GM19467 (cell line): ENCODE results near the gene SCAF8.

Source experiments
- ATAC-seq: cut with Tn5 transposase; IDR thresholded peaks from one replicate; pipeline ENCODE4 v1.9.1; 2021; ENCODE audit warnings: mild to moderate bottlenecking, moderate library complexity; ENCODE audit not compliant: unreplicated experiment

Gene SCAF8

DNA sequence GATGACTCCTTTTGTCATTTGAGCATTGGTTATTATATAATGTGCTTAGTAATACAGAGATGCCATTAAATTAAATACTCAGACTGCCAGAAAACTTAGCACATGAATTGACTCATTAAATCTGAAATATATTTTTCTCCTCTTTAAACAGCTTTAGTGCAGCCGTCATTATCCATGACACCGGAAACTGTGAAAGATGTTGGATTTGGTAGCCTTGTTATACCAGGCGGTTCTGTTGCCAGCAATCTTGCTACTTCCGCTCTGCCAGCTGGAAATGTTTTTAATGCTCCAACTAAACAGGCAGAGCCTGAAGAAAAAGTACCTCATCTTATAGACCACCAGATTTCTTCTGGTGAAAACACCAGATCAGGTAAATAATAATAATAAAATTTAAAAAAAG is 97.6 kb downstream of the SCAF8 start:
- no peak for ATAC-seq

DNA sequence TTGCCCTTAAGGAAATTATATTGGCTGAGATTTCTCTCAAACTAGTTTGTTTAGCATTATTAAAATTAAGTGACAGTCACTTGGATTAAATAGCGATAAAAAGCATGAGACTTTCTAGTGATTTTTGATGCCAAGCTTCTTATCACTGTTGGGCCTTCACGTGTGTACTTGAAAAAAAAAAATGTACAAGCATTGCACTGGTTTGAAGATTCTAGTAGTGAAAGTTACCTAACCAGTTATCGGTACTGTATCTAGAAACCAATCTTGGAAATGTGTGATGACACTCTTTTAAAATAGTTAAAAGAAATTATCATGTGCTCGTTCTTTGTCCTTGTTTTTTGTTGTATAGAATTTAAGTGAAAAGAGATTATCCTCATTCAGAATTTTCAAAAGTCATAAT is 102.1 kb downstream of the SCAF8 start:
- ATAC-seq: no peak

DNA sequence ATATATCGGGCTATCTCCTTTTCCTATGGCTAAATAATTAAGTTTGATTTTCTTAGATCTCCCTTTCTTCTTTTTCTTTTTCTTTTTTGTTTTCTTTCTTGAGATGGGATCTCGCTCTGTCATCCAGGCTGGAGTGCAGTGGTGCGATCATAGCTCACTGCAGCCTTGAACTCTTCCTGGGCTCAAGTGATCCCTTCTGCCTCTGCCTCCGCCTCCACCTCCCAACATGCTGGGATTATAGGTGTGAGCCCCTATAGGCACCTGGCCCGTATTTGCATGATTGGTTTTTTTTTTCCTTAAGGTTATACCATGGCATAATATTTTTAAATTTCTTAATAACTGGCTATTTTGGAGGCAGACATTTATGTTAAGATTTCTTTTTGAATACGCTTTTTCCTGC is 106.3 kb downstream of the SCAF8 start:
- no peak for ATAC-seq

DNA sequence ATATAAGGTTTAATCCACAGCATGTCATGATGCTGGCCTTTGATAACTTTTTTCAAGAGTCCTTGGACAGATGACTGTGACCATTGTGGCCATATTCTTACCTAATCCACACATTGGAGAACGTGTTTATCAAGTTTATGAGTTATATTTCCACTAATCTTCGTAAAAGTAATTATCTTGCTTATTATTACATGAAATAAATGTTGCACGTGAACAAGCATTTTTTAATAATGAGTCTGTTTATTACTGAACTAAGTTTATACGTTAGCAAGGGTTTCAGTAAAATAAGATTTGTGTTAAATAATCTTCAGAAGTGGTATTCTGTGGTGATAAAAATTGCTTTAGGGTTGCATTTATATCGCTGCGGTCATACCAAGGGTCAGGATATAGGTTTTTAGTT is 107.1 kb downstream of the SCAF8 start:
- no peak for ATAC-seq

DNA sequence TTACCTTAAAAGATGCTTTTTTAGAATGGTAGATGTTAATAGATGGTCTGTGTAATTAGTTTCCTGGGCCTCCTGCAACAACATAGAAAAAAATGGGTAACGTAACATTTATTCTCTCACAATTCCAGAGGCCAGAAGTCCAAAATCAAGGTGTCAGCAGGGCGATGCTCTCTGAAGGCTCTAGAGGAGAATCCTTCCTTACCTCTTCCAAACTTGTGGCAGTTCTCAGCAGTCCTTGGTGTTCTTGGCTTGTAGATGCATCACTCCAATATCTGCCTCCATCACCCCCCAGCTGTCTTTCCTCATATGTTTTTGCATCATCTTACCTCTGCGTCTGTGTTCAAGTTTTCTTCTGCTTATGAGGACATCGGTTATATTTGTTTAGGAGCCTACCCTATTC is 107.9 kb downstream of the SCAF8 start:
- ATAC-seq: no peak

DNA sequence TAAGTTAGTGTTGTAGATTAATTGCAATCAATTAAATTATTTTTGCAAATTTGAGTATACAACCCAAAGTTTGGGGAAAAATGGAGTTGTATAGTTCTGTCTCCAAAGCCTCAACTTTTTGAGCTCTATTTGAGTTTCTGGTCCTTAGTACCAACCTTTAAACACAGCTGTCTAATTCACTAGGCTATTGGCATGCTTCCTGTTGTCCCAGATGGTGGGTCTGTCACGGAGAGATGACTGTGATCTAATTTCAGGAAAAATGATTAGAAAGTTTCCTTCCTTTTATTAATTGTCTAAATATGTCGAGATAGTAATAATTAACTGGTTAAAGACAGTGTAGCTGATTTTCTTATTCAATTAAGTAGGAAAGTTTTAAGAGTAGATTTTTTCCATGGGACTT is 109.6 kb downstream of the SCAF8 start:
- no peak for ATAC-seq

DNA sequence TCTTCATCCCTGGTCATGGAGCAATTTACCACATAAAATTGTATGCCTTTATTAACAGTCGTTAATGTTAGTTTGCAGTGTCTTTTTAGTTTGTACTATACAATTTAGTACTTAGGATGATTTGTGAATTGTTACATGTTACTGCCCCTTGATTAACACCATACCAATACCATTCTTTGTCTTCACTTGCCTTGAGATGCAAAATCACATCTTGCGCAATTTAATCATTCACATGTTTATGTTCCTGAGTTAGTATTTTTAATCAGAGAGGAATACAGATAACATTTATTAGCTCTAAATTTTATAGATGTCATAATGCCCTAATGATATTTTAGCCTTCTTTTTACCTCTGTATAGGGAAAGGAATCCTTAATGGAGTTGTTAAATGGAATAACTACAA is 114.1 kb downstream of the SCAF8 start:
- no peak for ATAC-seq

DNA sequence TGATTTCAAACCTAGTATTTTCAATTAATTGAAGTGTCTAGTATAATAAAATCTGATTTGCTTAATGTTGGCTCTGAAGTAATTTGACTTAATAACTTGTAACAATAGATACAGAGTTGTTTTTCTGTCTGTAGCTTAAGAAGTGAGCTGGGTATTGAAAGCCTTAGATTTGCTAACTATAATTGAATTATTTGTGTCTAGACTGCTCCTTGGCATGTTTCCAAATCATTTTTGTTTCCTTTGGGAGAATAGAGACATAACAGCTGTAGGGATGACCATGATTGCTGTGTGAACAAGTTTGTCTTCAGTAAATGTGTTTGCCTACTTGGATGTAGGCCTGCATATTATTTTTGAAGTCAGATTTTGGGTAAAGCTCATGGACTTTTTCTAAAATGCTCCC is 115.4 kb downstream of the SCAF8 start:
- no peak for ATAC-seq

DNA sequence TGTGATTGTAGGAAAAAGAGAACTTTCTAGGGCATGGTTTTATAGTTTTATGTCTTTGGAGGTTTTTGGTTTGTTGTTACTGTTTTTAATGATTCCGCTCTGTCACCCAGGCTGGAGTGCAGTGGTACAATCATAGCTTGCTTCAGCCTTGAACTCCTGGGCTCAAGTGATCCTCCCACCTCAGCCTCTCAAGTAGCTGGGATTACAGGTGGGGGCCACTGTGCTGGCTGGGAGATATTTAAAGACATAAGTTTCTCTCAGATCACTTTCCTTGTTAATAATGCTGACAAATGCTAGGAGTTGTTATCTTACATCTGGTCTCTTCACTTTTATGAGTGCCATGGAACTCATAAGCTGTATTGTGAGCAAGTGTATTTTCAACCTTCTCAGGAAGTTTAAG is 116.3 kb downstream of the SCAF8 start:
- no peak for ATAC-seq

DNA sequence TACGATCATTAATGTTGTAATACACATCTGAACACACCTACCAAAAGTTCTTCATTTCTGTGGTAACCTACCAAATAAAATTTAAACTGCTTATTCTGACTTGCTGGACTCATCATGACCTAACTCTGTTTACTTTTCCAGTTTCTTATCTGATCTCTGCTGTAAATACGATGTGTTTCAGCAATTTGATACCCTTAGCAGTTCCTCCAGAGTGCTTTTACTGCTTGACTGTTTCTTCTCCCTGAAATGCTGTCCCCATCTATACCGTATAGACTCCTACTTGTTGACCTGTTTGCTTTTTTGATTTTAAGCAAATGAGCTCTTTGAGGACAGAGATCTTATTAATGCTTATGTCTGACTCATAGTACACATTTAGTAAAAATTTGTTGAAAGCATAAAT is 119.5 kb downstream of the SCAF8 start:
- no peak for ATAC-seq

DNA sequence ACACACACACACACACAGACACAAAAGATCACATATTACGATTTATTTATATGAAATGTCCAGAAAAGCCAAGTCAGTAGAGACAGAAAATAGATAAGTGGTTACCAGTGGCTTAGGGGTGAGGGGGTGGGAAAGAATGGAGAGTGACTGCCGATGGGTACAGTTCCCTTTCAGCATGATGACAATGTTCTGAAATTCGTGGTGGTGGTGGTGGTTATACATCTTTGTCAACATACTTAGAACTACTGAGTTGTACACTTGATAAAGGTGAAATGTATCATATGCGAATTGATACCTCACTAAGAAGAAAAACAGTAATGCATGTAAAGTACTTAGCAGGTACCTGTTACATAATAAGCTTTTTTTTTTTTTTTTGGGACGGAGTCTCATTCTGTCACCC is 124.3 kb downstream of the SCAF8 start:
- no peak for ATAC-seq

DNA sequence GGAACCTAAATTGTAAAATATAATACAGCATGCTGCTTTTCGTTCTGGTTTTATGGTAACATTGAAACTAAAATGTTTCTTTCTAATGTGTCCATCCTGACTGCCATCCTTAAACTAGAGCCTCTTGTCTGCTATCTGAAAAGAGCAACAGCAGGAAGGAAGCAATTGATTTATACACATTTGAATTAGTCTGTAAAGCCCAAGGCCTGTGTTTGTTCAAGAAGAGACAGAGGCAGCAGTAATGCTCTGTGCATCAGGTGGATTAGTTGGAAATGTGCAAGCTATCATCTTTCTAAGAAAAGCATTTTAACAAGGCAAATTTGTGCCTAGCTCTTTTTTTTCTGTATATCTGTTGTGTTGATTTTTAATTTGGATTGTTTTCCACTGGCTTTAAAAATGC is 128.6 kb downstream of the SCAF8 start:
- ATAC-seq: no peak

DNA sequence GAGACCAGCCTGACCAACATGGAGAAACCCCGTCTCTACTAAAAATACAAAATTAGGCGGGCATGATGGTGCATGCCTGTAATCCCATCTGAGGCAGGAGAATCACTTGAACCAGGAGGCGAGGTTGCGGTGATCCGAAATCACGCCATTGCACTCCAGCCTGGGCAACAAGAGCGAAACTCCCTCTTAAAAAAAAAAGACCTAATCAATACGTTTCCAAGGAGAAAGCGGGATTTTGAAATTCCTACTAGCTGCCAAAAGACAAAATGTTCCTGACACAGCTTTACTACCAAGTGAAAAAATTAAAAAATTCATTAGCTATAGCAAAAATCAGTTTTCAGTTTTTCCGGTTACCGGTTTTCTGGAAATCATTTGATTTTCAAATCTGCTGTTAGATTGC is 129.3 kb downstream of the SCAF8 start:
- ATAC-seq: no peak

DNA sequence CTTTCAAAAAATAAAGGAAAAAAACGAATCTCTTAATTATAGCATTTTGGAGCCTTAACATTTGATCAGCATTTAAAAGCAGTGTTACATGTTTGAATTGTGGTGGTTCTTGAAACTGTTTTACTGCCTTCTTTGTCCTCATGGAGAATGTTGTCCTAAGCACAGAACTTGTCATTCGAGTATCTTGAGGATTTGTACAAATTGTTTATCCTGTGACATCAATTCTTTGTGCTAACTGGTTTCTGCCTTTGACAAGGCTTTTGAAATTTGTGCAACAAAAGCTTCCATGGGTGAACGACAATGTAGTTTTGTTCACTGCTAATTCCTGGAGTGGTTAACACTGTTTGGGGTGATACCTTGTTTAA is 130.8 kb downstream of the SCAF8 start:
- no peak for ATAC-seq

DNA sequence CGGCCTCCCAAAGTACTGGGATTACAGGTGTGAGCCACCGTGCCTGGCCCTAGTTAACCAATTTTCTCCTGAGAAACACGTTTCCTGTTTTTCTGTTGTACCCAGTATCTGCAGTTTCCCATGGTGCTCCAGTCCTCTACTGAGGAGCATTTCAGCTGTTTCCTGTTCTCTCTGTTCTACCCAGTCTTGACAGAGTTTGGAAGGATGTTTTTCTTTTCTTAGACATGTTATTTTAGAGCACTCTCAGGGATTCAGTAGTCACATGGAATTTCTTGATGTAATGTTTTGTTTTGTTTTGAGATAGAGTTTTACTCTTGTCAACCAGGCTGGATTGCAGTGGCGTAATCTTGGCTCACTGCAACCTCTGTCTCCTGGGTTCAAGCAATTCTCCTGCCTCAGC is 132.1 kb downstream of the SCAF8 start:
- ATAC-seq: no peak

DNA sequence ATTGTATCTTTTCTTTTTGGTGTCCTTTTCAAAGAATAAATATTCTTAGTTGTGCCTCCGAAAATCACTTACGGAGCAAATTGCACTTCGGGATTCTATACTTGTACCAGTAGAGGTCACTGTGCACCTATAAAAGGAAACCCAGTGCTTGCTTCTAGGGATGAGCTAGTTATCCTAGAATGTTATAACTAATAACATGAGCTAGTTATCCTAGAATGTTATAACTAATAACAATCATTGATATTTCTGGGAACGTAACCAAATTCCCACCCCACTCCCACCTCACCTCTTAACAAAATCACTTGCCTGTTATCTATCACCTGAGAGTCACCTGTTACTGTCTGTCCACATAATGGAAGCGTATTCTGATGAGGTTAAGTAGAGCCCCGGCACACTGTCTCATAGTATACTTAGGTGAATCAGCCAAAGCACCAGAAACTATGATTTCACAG is 135.0 kb downstream of the SCAF8 start:
- ATAC-seq: no peak

DNA sequence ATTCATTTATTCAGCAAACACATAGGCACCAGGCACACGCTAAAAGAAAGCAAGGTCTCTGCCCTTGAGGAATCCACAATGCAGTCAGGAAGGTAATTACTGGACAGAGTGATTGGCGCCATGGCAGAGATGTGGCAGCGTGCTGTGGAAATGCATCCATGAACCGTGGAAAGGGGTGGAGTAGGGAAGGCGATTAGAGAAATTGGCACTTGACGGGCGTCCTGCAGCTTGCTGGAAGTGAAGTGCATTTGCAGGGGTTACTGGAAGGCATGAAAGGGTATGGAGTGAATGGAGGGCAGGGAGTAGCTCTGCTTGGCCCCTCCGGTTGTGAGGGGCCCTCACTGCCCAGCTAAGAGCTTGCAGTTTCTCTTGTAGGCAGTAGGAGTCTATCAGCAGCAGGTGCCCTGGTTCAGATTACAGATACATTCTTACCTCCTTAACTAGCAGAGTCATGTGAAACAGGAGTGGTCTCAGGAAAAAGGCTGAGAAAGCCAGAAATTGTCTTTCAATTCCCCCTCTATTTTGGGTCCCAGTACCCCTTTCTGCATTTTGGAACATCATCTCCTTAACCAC is 139.4 kb downstream of the SCAF8 start:
- ATAC-seq: no peak

DNA sequence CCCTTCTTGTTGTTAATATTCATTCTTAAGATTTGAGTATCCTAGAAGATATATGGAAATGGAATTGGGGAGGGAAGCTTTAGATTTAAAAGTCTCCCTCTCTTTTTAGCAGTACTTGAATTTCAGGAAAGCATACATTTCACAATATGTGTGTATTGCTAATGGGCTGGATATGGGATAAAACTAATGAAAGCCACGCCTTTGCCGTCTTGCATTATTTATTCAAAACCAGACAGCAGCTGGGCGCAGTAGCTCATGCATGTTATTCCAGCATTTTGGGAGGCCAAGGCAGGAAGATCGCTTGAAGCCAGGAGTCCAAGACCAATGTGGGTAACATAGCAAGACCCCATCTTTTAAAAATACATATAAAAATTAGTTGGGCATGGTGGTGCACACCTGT is 140.3 kb downstream of the SCAF8 start:
- no peak for ATAC-seq

DNA sequence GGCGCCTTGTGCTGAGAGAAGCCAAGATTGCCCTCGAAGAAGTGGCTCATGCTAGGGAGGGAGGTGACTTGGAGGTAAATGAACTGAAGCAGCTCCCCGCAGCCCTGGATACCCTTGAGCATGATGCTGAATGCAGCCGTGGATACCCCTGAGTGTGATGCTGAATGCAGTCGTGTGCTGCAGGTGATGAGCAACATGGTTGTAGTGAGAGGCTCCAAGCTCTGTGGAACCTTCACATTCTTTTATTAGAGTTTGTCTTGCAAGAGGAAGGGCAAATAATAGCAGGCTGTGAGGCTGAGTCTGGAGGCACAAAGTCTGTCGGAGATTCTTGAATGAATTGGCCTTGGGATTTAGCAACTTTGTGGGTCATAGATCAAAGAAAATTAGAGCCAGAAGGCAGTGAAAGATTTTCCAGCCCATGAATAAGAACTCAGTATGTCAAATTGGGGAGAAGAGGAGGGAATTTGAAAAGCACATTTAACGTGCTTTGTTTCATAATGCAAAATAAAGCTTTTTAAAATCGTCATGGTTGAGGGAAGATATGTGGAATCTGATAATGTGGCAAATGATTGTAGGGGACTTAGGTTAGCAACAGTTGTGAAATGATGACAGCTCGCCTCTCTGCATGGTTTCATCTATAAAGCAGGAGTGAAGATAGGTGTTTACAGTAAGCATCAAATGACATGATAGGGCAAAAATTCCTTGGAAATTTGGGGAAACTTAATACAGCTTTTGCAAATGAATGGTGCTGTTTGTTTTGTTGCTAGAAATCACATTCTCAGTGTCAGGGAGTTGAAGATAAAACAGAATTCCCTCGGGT is 141.8 kb downstream of the SCAF8 start:
- ATAC-seq: no peak

DNA sequence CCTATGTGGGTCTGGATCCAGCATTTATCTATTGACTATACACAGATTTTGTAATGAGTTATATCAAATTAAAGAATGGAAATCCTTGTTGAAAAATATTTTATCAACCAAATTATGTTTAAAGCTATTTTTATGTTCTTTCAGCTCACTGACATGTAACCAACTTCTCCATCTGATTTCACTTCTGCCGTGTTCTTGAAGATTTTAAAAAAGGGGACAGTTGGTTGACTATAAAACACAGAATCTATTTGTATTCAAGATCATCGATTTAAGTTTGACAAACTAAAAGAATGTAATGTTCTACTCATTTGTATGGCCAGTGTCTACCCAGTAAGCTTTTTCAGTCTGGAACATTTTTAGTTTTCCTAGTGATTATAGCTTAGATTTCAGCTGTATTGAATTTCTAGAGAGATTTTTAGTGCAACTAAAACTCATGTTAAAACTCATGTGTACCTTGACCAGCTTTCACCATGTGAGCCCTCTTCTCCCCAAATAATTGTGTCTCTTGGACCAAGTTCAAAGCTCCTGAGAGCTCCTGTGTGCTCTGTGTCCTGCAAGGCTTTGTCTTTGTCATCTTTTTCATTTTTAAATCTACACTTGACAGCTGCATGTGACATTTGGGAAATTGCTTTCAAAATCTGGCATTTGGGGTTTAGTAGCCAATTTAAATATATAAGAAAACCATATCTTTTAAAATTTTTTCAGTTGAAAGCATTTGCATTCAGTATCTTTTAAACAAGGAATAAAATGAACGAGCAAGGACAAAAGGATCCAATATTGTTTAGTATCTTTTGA is 143.5 kb downstream of the SCAF8 start:
- no peak for ATAC-seq

DNA sequence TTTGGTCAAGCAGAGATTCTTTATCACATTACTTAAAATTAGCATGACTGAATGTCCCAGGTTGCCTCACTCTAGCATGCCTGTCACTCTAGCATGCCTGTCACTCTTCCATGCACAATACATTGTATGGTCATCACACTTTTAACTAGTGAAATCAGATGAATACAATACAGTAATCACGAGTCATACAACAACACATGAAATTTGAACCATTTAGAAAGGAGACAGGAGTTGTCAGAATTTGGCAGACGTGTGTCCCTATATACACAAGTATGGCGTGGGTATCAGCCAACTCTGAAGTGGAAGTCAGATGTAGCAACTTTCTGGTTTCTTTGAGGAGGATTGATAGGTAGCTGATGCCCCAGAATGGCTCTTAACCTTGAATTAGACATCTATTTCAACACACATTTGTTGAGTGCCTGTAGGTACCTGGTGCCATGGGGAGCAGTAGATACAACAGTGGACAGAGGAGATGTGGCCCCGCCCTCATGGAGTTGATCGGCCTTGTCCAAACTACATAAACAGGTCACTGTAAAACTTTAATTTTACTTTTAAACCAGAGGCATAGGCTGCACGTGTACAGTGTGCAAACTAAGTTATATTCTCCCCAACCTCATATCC is 145.8 kb downstream of the SCAF8 start:
- ATAC-seq: no peak

DNA sequence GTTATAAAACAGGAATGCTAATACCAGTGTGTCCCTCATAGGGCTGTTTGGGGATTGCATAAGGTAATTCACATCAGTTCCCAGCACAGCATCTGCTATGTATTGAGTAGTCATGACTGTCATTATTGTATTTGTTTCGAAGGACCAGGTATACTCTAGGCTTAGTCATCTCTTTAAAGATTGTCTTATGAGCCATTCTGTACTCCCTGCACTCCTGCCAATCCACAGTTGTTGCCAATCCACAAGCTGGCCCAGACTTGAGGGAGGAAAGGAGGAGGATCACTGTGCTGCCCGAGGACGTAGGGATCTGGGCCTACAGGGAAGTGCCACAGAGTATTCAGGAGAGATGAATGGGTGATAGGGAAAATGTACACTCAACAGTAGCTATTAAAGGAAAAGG is 148.9 kb downstream of the SCAF8 start:
- no peak for ATAC-seq
